HG03565 (cell line): ENCODE data around the gene MAJIN.

Experiments used
- ATAC-seq: cut with Tn5 transposase; IDR thresholded peaks from one replicate; pipeline ENCODE4 v1.9.1; 2021; ENCODE audit warnings: mild to moderate bottlenecking, moderate library complexity; ENCODE audit not compliant: unreplicated experiment

MAJIN gene

GRCh38 chr11:64916040-64916774, 55.7 kb downstream of the MAJIN start:
- ATAC-seq: no peak

GRCh38 chr11:64915376-64915887, 56.5 kb downstream of the MAJIN start:
- no peak for ATAC-seq

GRCh38 chr11:64914123-64914522, 57.8 kb downstream of the MAJIN start:
- ATAC-seq: no peak

- ATAC-seq: no peak
Observed at GRCh38 chr11:64913171-64913727, 58.7 kb downstream of the MAJIN start.

- no peak for ATAC-seq
Observed at GRCh38 chr11:64911689-64912088, 60.2 kb downstream of the MAJIN start.

- no peak for ATAC-seq
Observed at GRCh38 chr11:64911142-64911541, 60.8 kb downstream of the MAJIN start.

- ATAC-seq: no peak
Observed at GRCh38 chr11:64910451-64911093, 61.3 kb downstream of the MAJIN start.

- ATAC-seq: no peak
Observed at GRCh38 chr11:64909653-64910343, 62.1 kb downstream of the MAJIN start.

GRCh38 chr11:64908766-64909165, 63.1 kb downstream of the MAJIN start:
- ATAC-seq: no peak

GRCh38 chr11:64906314-64906635, 65.6 kb downstream of the MAJIN start:
- no peak for ATAC-seq

- no peak for ATAC-seq
Observed at GRCh38 chr11:64905516-64906313, 66.2 kb downstream of the MAJIN start.

GRCh38 chr11:64903291-64903833, 68.5 kb downstream of the MAJIN start:
- no peak for ATAC-seq

GRCh38 chr11:64902102-64902900, 69.6 kb downstream of the MAJIN start:
- no peak for ATAC-seq

- no peak for ATAC-seq
Observed at GRCh38 chr11:64900774-64901173, 71.1 kb downstream of the MAJIN start.

GRCh38 chr11:64900263-64900678, 71.6 kb downstream of the MAJIN start:
- ATAC-seq: no peak

GRCh38 chr11:64898541-64898940, 73.4 kb downstream of the MAJIN start:
- no peak for ATAC-seq

- no peak for ATAC-seq
Observed at GRCh38 chr11:64898076-64898445, 73.8 kb downstream of the MAJIN start.

GRCh38 chr11:64897381-64898075, 74.4 kb downstream of the MAJIN start:
- no peak for ATAC-seq

- ATAC-seq: no peak
Observed at GRCh38 chr11:64896448-64897022, 75.4 kb downstream of the MAJIN start.
